Upper lobe of left lung (tissue), 6 donors: ENCODE data around the gene CARMIL1. TPM values are rescaled to one million over a fixed set of nuclear protein-coding genes. Genes with fewer than 3 reads are reported as not detected.
"Not testable (repeated sequence)": the region's sequence is repeated elsewhere in the genome, so short reads cannot be mapped to it uniquely, and the experiment has no call there.

Experiments
- ATAC-seq, 2 donors: fragments of 200-7000 bp; cut with Tn5 transposase; one replicate each; pipeline ENCODE4 v1.9.1; 2022; ENCODE audit warnings: mild to moderate bottlenecking in 2 of 2, moderate library complexity in 2 of 2; ENCODE audit not compliant: low FRiP score in 2 of 2
- DNase-seq, 2 donors: peaks; one replicate each; pipeline ENCODE4 v3.0.0-alpha.2; 2019 to 2020
- H3K27ac ChIP-seq, 4 donors: fragments of 200-600 bp; sonication (generic); one replicate each; pipeline ENCODE4 v1.5.1; 2016 to 2019
- H3K27me3 ChIP-seq, 4 donors: fragments of 200-600 bp; sonication (generic); one replicate each; pipeline ENCODE4 v1.5.1; 2017 to 2019
- H3K36me3 ChIP-seq, 4 donors: fragments of 200-600 bp; sonication (generic); one replicate each; pipeline ENCODE4 v1.5.1; 2016 to 2019
- H3K4me1 ChIP-seq, 4 donors: fragments of 200-600 bp; sonication (generic); one replicate each; pipeline ENCODE4 v1.5.1; 2018 to 2019
- H3K4me3 ChIP-seq, 4 donors: fragments of 200-600 bp; sonication (generic); one replicate each; pipeline ENCODE4 v1.5.1; 2017 to 2019; ENCODE audit warnings: mild to moderate bottlenecking in 2 of 4, moderate library complexity in 1 of 4
- H3K9me3 ChIP-seq, 4 donors: fragments of 200-600 bp; sonication (generic); one replicate each; pipeline ENCODE4 v1.5.1; 2018 to 2019
- EP300 ChIP-seq, 4 donors: sonication (generic); formaldehyde crosslinking; IDR thresholded peaks; one replicate each; pipeline ENCODE4 v1.5.1; 2017; ENCODE audit warnings: antibody characterized with exemption in 4 of 4, control low read depth in 2 of 4
- POLR2A ChIP-seq, 4 donors: fragments of 450-650 bp; IDR thresholded peaks; one replicate each; pipeline ENCODE4 v1.5.1; 2016 to 2017; ENCODE audit warnings: antibody characterized with exemption in 4 of 4, mild to moderate bottlenecking in 2 of 4
- POLR2AphosphoS5 ChIP-seq, 2 donors: sonication (generic); formaldehyde crosslinking; IDR thresholded peaks; one replicate each; pipeline ENCODE4 v1.5.1; 2017; ENCODE audit warnings: antibody characterized with exemption in 2 of 2
- WGBS, 2 donors: methylation state at CpG; one replicate each; pipeline ENCODE4 v1.1.5; 2017 to 2018; 5-methylcytosine and 5-hydroxymethylcytosine counted together
- total RNA-seq, 6 donors: library from RNA; depleted of rRNA in 4 of 6; stranded (reverse); fragments of >200 nt in 4 of 6; gene quantifications; one replicate each; pipeline versions ENCODE4 v1.1.0 to v1.2.1, GENCODE V29; 2016 to 2021
- TF ChIP-seq, protein P1 (sequence below), 6 experiments: fragments of 450-650 bp in 4 of 6; fragments of 200-600 bp in 2 of 6; sonication (generic) in 2 of 6; IDR thresholded peaks; one replicate each; pipeline ENCODE4 v1.5.1; 2016 to 2019; ENCODE audit warnings: antibody characterized with exemption in 6 of 6
- donor health status: DM: no; HTN: no; CAD: no; lungs with moderate emphysema.
- donor health status: DM: no; HTN: yes; CAD: no; lungs with severe emphysema.

CARMIL1 gene
- total RNA-seq, 6 donors from 2014 or later, result 19.8 to 78.6 (median 44.9) TPM

DNA sequence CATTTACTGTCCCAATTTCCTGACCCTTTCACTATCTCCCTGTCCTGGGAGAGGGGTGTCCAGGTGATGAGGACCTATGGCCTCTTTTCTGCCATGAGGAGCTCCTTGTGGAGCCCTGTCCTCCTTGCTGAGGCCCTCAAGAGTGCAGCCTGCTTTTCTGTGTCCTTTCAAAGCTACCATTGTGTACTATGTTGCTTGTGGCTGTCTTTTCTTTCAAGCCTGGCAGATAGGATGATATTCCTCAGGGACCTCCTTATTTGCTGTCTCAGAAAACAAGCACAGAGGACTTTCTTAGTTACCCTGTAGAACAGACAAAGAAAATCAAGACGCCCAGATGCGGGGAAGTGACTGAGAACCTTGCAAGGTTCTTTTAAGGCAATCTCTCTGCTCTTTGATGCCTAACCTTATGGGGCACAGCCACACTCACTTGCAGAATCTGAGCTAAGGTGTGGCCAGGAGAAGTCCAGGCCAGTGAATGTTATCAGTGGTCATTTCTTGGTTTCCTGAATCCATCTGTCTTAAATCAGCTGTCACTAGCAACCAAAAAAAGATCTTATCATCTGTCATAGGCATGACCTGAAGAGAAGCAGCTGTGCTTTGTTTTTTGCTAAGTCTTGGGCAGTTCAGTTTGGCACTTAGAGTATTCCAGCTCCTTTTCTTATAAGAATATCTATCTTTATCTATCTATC lies 17.2 kb downstream of the CARMIL1 start:
- Histone ChIP-seq H3K27ac (peak overlapping the region; percentile 54 to 71 (median 64)), H3K9me3 (no peaks in the 10 kb centered on the region), H3K4me1 (peaks cover 6 to 37% (median 17%) of the 10 kb centered on the region in 4 donors), H3K4me3 (no peak overlapping the region), H3K36me3 (no peaks in the 10 kb centered on the region), H3K27me3 (no peaks in the 10 kb centered on the region)
- WGBS, 2 donors, result 73 to 77% methylated on average over 2 of the region's 2 CpGs
- TF ChIP-seq, protein P1, sequence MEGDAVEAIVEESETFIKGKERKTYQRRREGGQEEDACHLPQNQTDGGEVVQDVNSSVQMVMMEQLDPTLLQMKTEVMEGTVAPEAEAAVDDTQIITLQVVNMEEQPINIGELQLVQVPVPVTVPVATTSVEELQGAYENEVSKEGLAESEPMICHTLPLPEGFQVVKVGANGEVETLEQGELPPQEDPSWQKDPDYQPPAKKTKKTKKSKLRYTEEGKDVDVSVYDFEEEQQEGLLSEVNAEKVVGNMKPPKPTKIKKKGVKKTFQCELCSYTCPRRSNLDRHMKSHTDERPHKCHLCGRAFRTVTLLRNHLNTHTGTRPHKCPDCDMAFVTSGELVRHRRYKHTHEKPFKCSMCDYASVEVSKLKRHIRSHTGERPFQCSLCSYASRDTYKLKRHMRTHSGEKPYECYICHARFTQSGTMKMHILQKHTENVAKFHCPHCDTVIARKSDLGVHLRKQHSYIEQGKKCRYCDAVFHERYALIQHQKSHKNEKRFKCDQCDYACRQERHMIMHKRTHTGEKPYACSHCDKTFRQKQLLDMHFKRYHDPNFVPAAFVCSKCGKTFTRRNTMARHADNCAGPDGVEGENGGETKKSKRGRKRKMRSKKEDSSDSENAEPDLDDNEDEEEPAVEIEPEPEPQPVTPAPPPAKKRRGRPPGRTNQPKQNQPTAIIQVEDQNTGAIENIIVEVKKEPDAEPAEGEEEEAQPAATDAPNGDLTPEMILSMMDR (IDR thresholded peaks at IDR 0.05), result no peak
- DNase-seq, result no peak
- ATAC-seq, result no peak

- Histone ChIP-seq H3K4me3 (no peak overlapping the region), H3K36me3 (no peaks in the 10 kb centered on the region), H3K9me3 (no peaks in the 10 kb centered on the region), H3K27ac (peak overlapping the region; percentile 54 to 71 (median 64)), H3K27me3 (no peaks in the 10 kb centered on the region), H3K4me1 (peaks cover 6 to 44% (median 18%) of the 10 kb centered on the region in 4 donors)
- no peak for DNase-seq
- TF ChIP-seq POLR2A (IDR thresholded peaks at IDR 0.05) (no peak), EP300 (IDR thresholded peaks at IDR 0.05) (peak in 2 of 4 donors; percentile 26 to 51), POLR2AphosphoS5 (IDR thresholded peaks at IDR 0.05) (peak in 1 of 2 donors; percentile 37)
- TF ChIP-seq, protein P1 (IDR thresholded peaks at IDR 0.05), result no peak
- ATAC-seq, result peak; percentile 34 to 87
- WGBS, 2 donors, result 42 to 54% methylated on average over 2 of the region's 2 CpGs
Observed at GRCh38 chr6:25297039-25297441, 17.9 kb downstream of the CARMIL1 start.

DNA sequence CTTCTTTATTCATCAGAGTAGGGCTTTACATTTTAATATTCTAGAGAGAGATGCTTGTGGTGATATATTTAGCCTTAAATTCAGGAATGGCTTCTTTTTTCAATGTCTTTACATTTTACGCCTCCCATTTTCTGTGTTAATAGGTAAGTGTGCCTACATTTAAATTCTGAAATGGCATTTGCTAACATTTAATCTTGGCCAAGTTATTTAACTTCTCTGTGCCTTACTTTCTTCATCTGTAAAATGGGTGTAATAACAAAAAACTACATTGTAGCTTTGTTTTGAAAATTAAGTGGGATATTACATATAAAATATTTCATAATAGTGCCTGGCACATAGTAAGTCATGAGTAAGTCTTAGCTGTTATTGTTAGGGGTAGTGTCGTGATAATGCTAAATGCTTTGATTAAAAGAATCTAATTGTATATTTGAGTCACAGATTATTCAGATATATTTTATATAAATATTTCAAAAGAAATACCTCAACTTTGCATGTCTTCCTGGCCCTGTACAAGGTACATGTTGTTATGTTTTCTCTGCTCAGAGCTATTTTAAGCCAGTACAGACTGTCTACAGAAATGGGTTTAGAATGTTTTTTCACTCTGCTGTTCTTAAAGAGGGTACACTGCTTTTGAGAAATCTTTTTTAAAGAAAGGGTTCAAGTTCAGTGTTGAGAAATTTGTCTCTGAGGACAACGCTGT lies 18.8 kb downstream of the CARMIL1 start:
- 78 to 79% methylated on average over 3 of the region's 3 CpGs for WGBS, 2 donors
- no peaks in the 10 kb centered on the region for H3K9me3 ChIP-seq
- no peaks in the 10 kb centered on the region for H3K36me3 ChIP-seq
- ATAC-seq, result no peak
- DNase-seq, result no peak
- no peak for TF ChIP-seq POLR2A (IDR thresholded peaks at IDR 0.05)
- TF ChIP-seq EP300 (IDR thresholded peaks at IDR 0.05), result peak in 1 of 4 donors; percentile 46
- H3K27ac ChIP-seq, result peak overlapping the region; percentile 35 to 56 (median 38)
- no peaks in the 10 kb centered on the region for H3K27me3 ChIP-seq
- H3K4me3 ChIP-seq, result no peak overlapping the region
- H3K4me1 ChIP-seq, result peaks cover 7 to 45% (median 20%) of the 10 kb centered on the region in 4 donors

GRCh38 chr6:25298523-25298865 lies 19.3 kb downstream of the CARMIL1 start:
- not testable (repeated sequence) for ATAC-seq, DNase-seq, H3K4me3 ChIP-seq, H3K9me3 ChIP-seq, H3K36me3 ChIP-seq, H3K27me3 ChIP-seq
- WGBS, 2 donors, result 82 to 86% methylated on average over 8 of the region's 8 CpGs
- peak overlapping the region; percentile 35 to 56 (median 38) for H3K27ac ChIP-seq
- H3K4me1 ChIP-seq, result peaks cover 12 to 49% (median 21%) of the 10 kb centered on the region in 4 donors

GRCh38 chr6:25301362-25301761 lies 22.2 kb downstream of the CARMIL1 start:
- Histone ChIP-seq H3K4me3 (no peak overlapping the region), H3K9me3 (no peaks in the 10 kb centered on the region), H3K4me1 (peaks cover 12 to 42% (median 22%) of the 10 kb centered on the region in 4 donors), H3K27me3 (no peaks in the 10 kb centered on the region), H3K27ac (peak overlapping the region in 2 of 4 donors; percentile 40 to 50), H3K36me3 (no peaks in the 10 kb centered on the region)
- peak in 1 of 2 donors; percentile 50 for ATAC-seq
- 58 to 63% methylated on average over 3 of the region's 3 CpGs for WGBS, 2 donors
- TF ChIP-seq POLR2AphosphoS5 (IDR thresholded peaks at IDR 0.05) (no peak), EP300 (IDR thresholded peaks at IDR 0.05) (no peak), POLR2A (IDR thresholded peaks at IDR 0.05) (no peak)
- TF ChIP-seq, protein P1 (IDR thresholded peaks at IDR 0.05), result no peak
- DNase-seq, result no peak
